ENCODE results near the gene P4HTM. TPM values are rescaled to one million over a fixed set of nuclear protein-coding genes. Genes with fewer than 3 reads are reported as not detected.

The P4HTM gene, protein sequence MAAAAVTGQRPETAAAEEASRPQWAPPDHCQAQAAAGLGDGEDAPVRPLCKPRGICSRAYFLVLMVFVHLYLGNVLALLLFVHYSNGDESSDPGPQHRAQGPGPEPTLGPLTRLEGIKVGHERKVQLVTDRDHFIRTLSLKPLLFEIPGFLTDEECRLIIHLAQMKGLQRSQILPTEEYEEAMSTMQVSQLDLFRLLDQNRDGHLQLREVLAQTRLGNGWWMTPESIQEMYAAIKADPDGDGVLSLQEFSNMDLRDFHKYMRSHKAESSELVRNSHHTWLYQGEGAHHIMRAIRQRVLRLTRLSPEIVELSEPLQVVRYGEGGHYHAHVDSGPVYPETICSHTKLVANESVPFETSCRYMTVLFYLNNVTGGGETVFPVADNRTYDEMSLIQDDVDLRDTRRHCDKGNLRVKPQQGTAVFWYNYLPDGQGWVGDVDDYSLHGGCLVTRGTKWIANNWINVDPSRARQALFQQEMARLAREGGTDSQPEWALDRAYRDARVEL
- total RNA-seq = 10 to 100 TPM; 25.7 to 30.4 TPM

GRCh38 chr3:48989796-48990635, at the start of gene P4HTM:
Gene P4HTM, plus strand, starts transcription at chr3:48990241. Its CDS starts 16 bp downstream, at chr3:48990257.
- peaks cover 25% of the 10 kb centered on the region for H3K36me3 Mint-ChIP-seq (ENCODE audit: low read depth)
- no peaks in the 10 kb centered on the region for H3K9me3 Mint-ChIP-seq (ENCODE audit: low read depth)
- CTCF ChIA-PET = interaction anchor here (0.6 to 6.3 kb wide), 9 partner anchors 11 to 273 kb away, joined by 3 to 61 read pairs (median 4); partner anchors contain the start of genes IMPDH2, IP6K2, NDUFAF3 and QRICH1
- peaks cover 35% of the 10 kb centered on the region for H3K4me1 Mint-ChIP-seq
- no peaks in the 10 kb centered on the region for H3K27me3 Mint-ChIP-seq
- ATAC-seq (peak; percentile 76), DNase-seq (peak; percentile 90)
- peak within 1 kb of the TSS; percentile 95 for H3K4me3 Mint-ChIP-seq
- intact Hi-C loops (cut with DNase I, micrococcal nuclease) = loop anchor here (1.0 to 5.0 kb wide), 10 partner anchors 17 to 459 kb away; partner anchors contain the start of genes QRICH1 (in 2 of the 2), WDR6 (in 2 of the 2), ARIH2 (in 1 of the 2) and DALRD3 (in 1 of the 2)
- peak within 1 kb of the TSS; percentile 93 for H3K27ac Mint-ChIP-seq
- POLR2A ChIA-PET = interaction anchor here (0.6 to 3.0 kb wide), 7 partner anchors 17 to 348 kb away, joined by 3 to 8 read pairs (median 4); partner anchors contain the start of genes IMPDH2, NDUFAF3, QRICH1 and WDR6

- H3K4me1 Mint-ChIP-seq = peaks cover 28% of the 10 kb centered on the region
- intact Hi-C loops (cut with DNase I, micrococcal nuclease) = no loop called here
- H3K9me3 Mint-ChIP-seq (ENCODE audit: low read depth) = no peaks in the 10 kb centered on the region
- peak overlapping the region; percentile 72 for H3K27ac Mint-ChIP-seq
- ATAC-seq (peak; percentile 34), DNase-seq (no peak)
- ChIA-PET CTCF (no interaction called here), POLR2A (no interaction called here)
- peaks cover 11% of the 10 kb centered on the region for H3K36me3 Mint-ChIP-seq (ENCODE audit: low read depth)
- no peak overlapping the region for H3K4me3 Mint-ChIP-seq
- no peaks in the 10 kb centered on the region for H3K27me3 Mint-ChIP-seq
Measured at GRCh38 chr3:48945432-48945831, 44.6 kb upstream of the P4HTM start.

GRCh38 chr3:48945891-48946549, 44.0 kb upstream of the P4HTM start:
- ATAC-seq = peak; percentile 69
- POLR2A ChIA-PET = interaction anchor here (0.6 to 0.7 kb wide), 2 partner anchors 18 to 337 kb away, joined by 3 to 4 read pairs; partner anchors contain the start of gene UQCRC1
- CTCF ChIA-PET = no interaction called here
- H3K9me3 Mint-ChIP-seq (ENCODE audit: low read depth) = no peaks in the 10 kb centered on the region
- no peak for DNase-seq
- H3K27me3 Mint-ChIP-seq = no peaks in the 10 kb centered on the region
- H3K4me1 Mint-ChIP-seq = peaks cover 29% of the 10 kb centered on the region
- intact Hi-C loops (cut with DNase I, micrococcal nuclease) = no loop called here
- no peak overlapping the region for H3K4me3 Mint-ChIP-seq
- peak overlapping the region; percentile 72 for H3K27ac Mint-ChIP-seq
- peaks cover 11% of the 10 kb centered on the region for H3K36me3 Mint-ChIP-seq (ENCODE audit: low read depth)

- ATAC-seq (no peak), DNase-seq (no peak)
- H3K4me1 Mint-ChIP-seq = peaks cover 31% of the 10 kb centered on the region
- POLR2A ChIA-PET = no interaction called here
- CTCF ChIA-PET = no interaction called here
- H3K4me3 Mint-ChIP-seq = no peak overlapping the region
- H3K36me3 Mint-ChIP-seq (ENCODE audit: low read depth) = peaks cover 14% of the 10 kb centered on the region
- intact Hi-C loops (cut with DNase I, micrococcal nuclease) = no loop called here
- no peaks in the 10 kb centered on the region for H3K27me3 Mint-ChIP-seq
- no peak overlapping the region for H3K27ac Mint-ChIP-seq
- no peaks in the 10 kb centered on the region for H3K9me3 Mint-ChIP-seq (ENCODE audit: low read depth)
Measured at GRCh38 chr3:48949376-48949717, 40.7 kb upstream of the P4HTM start.

DNA sequence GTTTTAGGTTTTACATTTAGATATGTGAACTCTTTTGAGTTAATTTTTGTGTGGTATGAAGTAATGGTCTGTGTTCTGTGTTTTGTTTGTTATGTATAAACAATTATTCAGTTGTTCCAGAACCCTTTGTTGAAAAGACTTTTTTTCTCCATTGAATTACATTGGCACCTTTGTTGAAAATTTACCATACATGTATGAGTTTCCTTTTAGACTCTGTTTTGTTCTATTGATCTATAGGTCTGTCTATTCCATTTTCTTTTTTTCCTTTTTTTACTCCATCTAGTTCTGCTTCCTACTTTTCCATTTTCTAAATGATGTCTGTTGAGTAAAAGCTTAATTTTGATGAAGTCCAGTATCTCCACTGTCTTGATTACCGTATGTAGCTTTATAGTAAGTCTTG, 40.0 kb upstream of the P4HTM start:
- peaks cover 25% of the 10 kb centered on the region for H3K4me1 Mint-ChIP-seq
- no peak for DNase-seq
- CTCF ChIA-PET = interaction anchor here (0.8 to 3.2 kb wide), 3 partner anchors 17 to 233 kb away, joined by 3 to 14 read pairs (median 3); partner anchors contain the start of gene IP6K2
- H3K27ac Mint-ChIP-seq = no peak overlapping the region
- ATAC-seq = no peak
- POLR2A ChIA-PET = interaction anchor here (0.6 to 0.7 kb wide), 2 partner anchors 176 to 374 kb away, joined by 5 to 8 read pairs; no protein-coding TSS in a partner anchor
- intact Hi-C loops (cut with DNase I, micrococcal nuclease) = no loop called here
- H3K27me3 Mint-ChIP-seq = no peaks in the 10 kb centered on the region
- no peaks in the 10 kb centered on the region for H3K9me3 Mint-ChIP-seq (ENCODE audit: low read depth)
- no peak overlapping the region for H3K4me3 Mint-ChIP-seq
- H3K36me3 Mint-ChIP-seq (ENCODE audit: low read depth) = peaks cover 15% of the 10 kb centered on the region

DNA sequence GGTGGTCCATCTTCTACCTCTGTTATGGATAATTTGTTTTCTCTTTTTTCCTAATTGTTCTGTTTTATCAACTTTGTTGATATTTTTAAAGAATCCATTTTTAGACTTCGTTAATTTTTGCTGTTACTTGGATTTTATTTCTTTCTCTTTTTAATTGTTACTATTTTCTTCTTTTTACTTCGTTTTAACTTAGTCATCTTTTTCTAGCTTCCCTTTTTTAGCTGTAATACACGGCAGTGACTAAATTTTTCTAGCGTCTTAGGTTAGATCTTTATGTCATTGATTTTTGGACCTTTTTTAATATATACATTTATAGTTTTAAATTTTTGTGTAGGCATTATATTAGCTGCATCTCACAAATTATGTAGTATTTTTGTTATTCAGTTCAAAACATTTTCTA, 38.3 kb upstream of the P4HTM start:
- H3K36me3 Mint-ChIP-seq (ENCODE audit: low read depth) = peaks cover 20% of the 10 kb centered on the region
- H3K4me3 Mint-ChIP-seq = no peak overlapping the region
- H3K4me1 Mint-ChIP-seq = peaks cover 9% of the 10 kb centered on the region
- intact Hi-C loops (cut with DNase I, micrococcal nuclease) = loop anchor here in 1 of 2 experiments (1.0 kb wide), 1 partner anchor 214 kb away; no protein-coding TSS in a partner anchor
- ATAC-seq (no peak), DNase-seq (no peak)
- POLR2A ChIA-PET = no interaction called here
- no peaks in the 10 kb centered on the region for H3K9me3 Mint-ChIP-seq (ENCODE audit: low read depth)
- CTCF ChIA-PET = interaction anchor here (0.5 to 3.2 kb wide), 13 partner anchors 9 to 374 kb away, joined by 3 to 14 read pairs (median 4); partner anchors contain the start of genes ARIH2 and WDR6
- no peaks in the 10 kb centered on the region for H3K27me3 Mint-ChIP-seq
- H3K27ac Mint-ChIP-seq = no peak overlapping the region

GRCh38 chr3:48952510-48953118, 37.4 kb upstream of the P4HTM start:
- CTCF ChIA-PET = interaction anchor here (0.8 to 3.2 kb wide), 10 partner anchors 8 to 214 kb away, joined by 3 to 14 read pairs (median 4); partner anchors contain the start of genes ARIH2 and WDR6
- peak; percentile 58 for ATAC-seq
- Mint-ChIP-seq H3K27ac (no peak overlapping the region), H3K4me3 (no peak overlapping the region), H3K27me3 (no peaks in the 10 kb centered on the region), H3K9me3 (ENCODE audit: low read depth) (no peaks in the 10 kb centered on the region), H3K4me1 (peaks cover 9% of the 10 kb centered on the region), H3K36me3 (ENCODE audit: low read depth) (peaks cover 25% of the 10 kb centered on the region)
- intact Hi-C loops (cut with DNase I, micrococcal nuclease) = no loop called here
- POLR2A ChIA-PET = no interaction called here
- peak; percentile 68 for DNase-seq

- POLR2A ChIA-PET = no interaction called here
Measured at GRCh38 chr3:48957006-48957705, 32.9 kb upstream of the P4HTM start.

DNA sequence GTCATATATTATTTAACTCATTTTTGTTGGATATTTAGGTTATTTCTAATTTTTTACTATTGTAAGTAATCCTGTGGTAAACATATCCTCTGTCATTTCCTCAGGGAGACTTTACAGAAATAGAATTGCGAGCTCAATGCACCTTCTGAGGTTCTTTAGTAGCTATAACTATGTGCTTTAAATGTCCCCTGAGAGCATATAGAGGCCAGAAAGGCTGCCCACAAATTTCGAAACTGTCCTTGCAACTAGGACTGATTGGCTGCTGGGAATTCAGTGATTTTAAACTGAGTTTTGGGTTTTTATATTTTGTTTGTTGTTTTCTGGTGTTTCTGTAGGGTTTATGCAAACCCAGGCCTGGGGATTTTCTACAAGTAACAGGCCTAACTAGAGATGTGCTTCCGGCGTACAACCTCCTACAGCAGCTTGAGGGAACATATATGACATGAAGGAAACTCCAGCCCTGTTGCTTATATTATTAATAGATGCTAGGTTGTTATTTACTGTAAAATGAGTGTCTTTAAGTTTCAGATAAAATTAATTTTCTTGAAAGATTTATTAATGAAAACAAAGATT, 29.1 kb upstream of the P4HTM start:
- peaks cover 31% of the 10 kb centered on the region for H3K36me3 Mint-ChIP-seq (ENCODE audit: low read depth)
- POLR2A ChIA-PET = no interaction called here
- H3K4me1 Mint-ChIP-seq = peaks cover 3% of the 10 kb centered on the region
- H3K27ac Mint-ChIP-seq = no peak overlapping the region
- ATAC-seq = no peak
- intact Hi-C loops (cut with DNase I, micrococcal nuclease) = no loop called here
- CTCF ChIA-PET = interaction anchor here (0.8 to 1.1 kb wide), 2 partner anchors 9 to 31 kb away, joined by 3 read pairs; no protein-coding TSS in a partner anchor
- H3K27me3 Mint-ChIP-seq = no peaks in the 10 kb centered on the region
- no peaks in the 10 kb centered on the region for H3K9me3 Mint-ChIP-seq (ENCODE audit: low read depth)
- no peak for DNase-seq
- H3K4me3 Mint-ChIP-seq = no peak overlapping the region

More at GRCh38 chr3:48957006-48957705, 32.9 kb upstream of the P4HTM start:
- peaks cover 2% of the 10 kb centered on the region for H3K4me1 Mint-ChIP-seq
- H3K4me3 Mint-ChIP-seq = no peak overlapping the region
- H3K36me3 Mint-ChIP-seq (ENCODE audit: low read depth) = peaks cover 31% of the 10 kb centered on the region
- CTCF ChIA-PET = no interaction called here
- no peaks in the 10 kb centered on the region for H3K27me3 Mint-ChIP-seq
- no peak for DNase-seq
- intact Hi-C loops (cut with DNase I, micrococcal nuclease) = no loop called here
- H3K27ac Mint-ChIP-seq = no peak overlapping the region
- no peak for ATAC-seq
- no peaks in the 10 kb centered on the region for H3K9me3 Mint-ChIP-seq (ENCODE audit: low read depth)

DNA sequence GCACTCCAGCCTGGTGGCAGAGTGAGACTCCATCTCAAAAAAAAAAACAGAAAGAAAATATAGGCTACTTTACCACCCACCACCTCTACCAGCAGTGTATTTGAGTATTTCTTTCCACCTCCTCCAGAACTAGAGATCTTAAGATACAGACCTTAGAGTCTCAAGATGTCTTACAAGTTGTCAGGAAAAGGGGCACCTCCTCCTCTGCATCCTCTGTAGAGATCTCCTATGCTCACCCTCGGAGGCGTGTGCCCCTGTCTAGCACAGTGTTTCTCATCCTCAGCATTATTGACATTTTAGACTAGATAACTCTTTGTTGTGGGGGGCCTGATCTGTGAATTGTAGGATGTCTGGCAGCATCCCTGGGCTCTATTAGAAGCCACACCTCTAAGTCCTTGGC, 27.7 kb upstream of the P4HTM start:
- peaks cover 17% of the 10 kb centered on the region for H3K4me1 Mint-ChIP-seq
- intact Hi-C loops (cut with DNase I, micrococcal nuclease) = no loop called here

More for the DNA sequence above, 27.7 kb upstream of the P4HTM start:
- Mint-ChIP-seq H3K27me3 (no peaks in the 10 kb centered on the region), H3K4me3 (no peak overlapping the region), H3K27ac (peak overlapping the region; percentile 34), H3K36me3 (ENCODE audit: low read depth) (peaks cover 36% of the 10 kb centered on the region), H3K9me3 (ENCODE audit: low read depth) (no peaks in the 10 kb centered on the region)
- ChIA-PET CTCF (no interaction called here), POLR2A (no interaction called here)
- no peak for DNase-seq
- ATAC-seq = no peak

Data from activated CD4-positive, alpha-beta T cell treated with anti-CD3 and anti-CD28 coated beads for 36 hours (primary cell).